HL-60/S4 treated with phorbol 12-myristate 13-acetate at 8.2 ng/mL for 4 days and 3 days (cell line): ENCODE data around the gene DNAJC11.
"Not testable (repeated sequence)": the region's sequence is repeated elsewhere in the genome, so short reads cannot be mapped to it uniquely, and the experiment has no call there.

Experiments used
- in situ Hi-C: fragments of 300-500 bp; cut with MboI; formaldehyde crosslinking; loops from 2 replicates; pipeline ENCODE4 v1.15.0; 2022; ENCODE audit warnings: low sequenced_read_pairs

DNAJC11 gene

GRCh38 chr1:6703016-6703415 is 1.4 kb upstream of the DNAJC11 start:
- in situ Hi-C loops: loop anchor here (25.0 kb wide), 3 partner anchors 359 to 934 kb away; no protein-coding TSS in a partner anchor

GRCh38 chr1:6700853-6701436 is 671 bp downstream of the DNAJC11 start:
- in situ Hi-C loops: loop anchor here (25.0 kb wide), 3 partner anchors 361 to 936 kb away; no protein-coding TSS in a partner anchor

GRCh38 chr1:6699915-6700314 is 1.7 kb downstream of the DNAJC11 start:
- in situ Hi-C loops: loop anchor here (25.0 kb wide), 3 partner anchors 362 to 937 kb away; no protein-coding TSS in a partner anchor

GRCh38 chr1:6695868-6696267 is 5.7 kb downstream of the DNAJC11 start:
- in situ Hi-C loops: no loop called here

GRCh38 chr1:6694121-6694713 is 7.4 kb downstream of the DNAJC11 start:
- in situ Hi-C loops: no loop called here

- in situ Hi-C loops: no loop called here
These were observed 8.7 kb downstream of the DNAJC11 start for GRCh38 chr1:6692956-6693355.

- in situ Hi-C loops: no loop called here
These were observed 10.1 kb downstream of the DNAJC11 start for GRCh38 chr1:6691507-6691906.

GRCh38 chr1:6690186-6690585 is 11.4 kb downstream of the DNAJC11 start:
- in situ Hi-C loops: no loop called here

- in situ Hi-C loops: no loop called here
These were observed 12.9 kb downstream of the DNAJC11 start for GRCh38 chr1:6688757-6689156.

GRCh38 chr1:6688001-6688400 is 13.6 kb downstream of the DNAJC11 start:
- in situ Hi-C loops: no loop called here

- in situ Hi-C loops: no loop called here
These were observed 15.3 kb downstream of the DNAJC11 start for GRCh38 chr1:6686294-6686693.

GRCh38 chr1:6685381-6685780 is 16.2 kb downstream of the DNAJC11 start:
- in situ Hi-C loops: no loop called here

- in situ Hi-C loops: no loop called here
These were observed 18.2 kb downstream of the DNAJC11 start for GRCh38 chr1:6683434-6683833.

- in situ Hi-C loops: no loop called here
These were observed 25.7 kb downstream of the DNAJC11 start for GRCh38 chr1:6675941-6676340.

- in situ Hi-C loops: no loop called here
These were observed 26.8 kb downstream of the DNAJC11 start for GRCh38 chr1:6674771-6675170.

GRCh38 chr1:6673816-6674398 is 27.7 kb downstream of the DNAJC11 start:
- in situ Hi-C loops: no loop called here

- in situ Hi-C loops: no loop called here
These were observed 29.1 kb downstream of the DNAJC11 start for GRCh38 chr1:6672558-6672957.

- in situ Hi-C loops: no loop called here
These were observed 33.1 kb downstream of the DNAJC11 start for GRCh38 chr1:6668503-6668902.

- in situ Hi-C loops: no loop called here
These were observed 34.5 kb downstream of the DNAJC11 start for GRCh38 chr1:6667139-6667538.

- in situ Hi-C loops: no loop called here
These were observed 34.9 kb downstream of the DNAJC11 start for GRCh38 chr1:6666696-6667095.

- in situ Hi-C loops: not testable (repeated sequence)
These were observed 39.1 kb downstream of the DNAJC11 start for GRCh38 chr1:6662468-6662867.

GRCh38 chr1:6660415-6661049 is 41.1 kb downstream of the DNAJC11 start:
- in situ Hi-C loops: no loop called here
